HG03139 (cell line): ENCODE measurements around the gene BACE2.
"Not testable (repeated sequence)": the region's sequence is repeated elsewhere in the genome, so short reads cannot be mapped to it uniquely, and the experiment has no call there.

Experiments
- ATAC-seq: cut with Tn5 transposase; IDR thresholded peaks from one replicate; pipeline ENCODE4 v1.9.1; 2021; ENCODE audit not compliant: unreplicated experiment

The BACE2 gene

DNA sequence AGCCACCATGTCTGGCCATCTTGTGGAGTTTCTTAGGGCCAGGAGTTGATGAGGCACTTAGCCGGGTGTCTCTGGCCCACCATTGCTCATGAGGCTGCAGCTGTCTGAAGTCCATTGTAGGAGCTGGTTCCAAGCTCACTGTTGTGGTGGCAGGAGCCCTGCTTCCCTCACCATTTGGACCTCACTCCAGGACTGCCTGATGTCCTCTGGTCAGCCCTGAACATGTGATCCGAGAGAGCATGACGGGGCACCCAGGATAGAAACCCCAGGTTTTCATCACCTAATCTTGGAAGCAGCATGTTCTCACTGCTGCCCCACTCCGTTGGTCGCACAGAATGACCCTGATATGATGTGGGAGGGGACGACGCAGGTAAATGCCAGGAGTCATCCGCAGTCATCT is 92.5 kb downstream of the BACE2 start:
- ATAC-seq, result no peak

DNA sequence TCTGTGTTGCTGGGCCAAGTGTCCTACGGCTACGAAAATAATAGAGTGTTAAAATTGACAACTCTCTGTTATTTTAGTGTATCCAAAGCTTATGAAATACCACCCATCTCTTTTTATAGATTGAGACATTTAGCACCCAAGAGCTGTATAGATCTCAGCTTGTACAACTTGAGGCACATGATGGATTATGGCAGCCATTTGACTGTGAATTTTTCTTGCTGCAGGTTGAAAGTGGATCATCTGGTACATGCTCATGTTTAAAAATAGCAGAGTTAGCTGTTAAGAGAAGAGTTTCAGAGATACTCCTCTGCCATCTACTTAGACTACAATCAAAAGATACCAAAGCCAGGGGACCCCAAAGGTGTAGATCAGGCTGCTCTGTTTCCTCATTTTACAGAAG is 99.4 kb downstream of the BACE2 start:
- ATAC-seq, result no peak

DNA sequence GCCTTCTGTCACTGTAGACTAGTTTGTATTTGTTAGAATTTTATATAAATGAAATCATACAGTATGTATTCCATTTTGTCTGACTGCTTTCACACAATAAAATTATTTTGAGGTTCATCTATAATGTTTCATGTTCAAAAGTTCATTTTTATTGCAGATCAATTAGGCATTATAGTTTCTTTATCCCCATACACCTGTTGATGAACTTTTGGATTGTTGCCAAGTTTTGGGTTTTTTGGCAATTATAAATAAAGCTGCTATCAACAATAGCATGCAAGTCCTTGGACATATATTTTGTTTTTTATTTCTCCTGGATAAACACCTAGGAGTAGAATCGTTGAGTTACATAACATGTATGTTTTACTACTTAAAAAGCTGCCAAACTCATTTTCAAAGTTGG is 101.6 kb downstream of the BACE2 start:
- ATAC-seq, result no peak

DNA sequence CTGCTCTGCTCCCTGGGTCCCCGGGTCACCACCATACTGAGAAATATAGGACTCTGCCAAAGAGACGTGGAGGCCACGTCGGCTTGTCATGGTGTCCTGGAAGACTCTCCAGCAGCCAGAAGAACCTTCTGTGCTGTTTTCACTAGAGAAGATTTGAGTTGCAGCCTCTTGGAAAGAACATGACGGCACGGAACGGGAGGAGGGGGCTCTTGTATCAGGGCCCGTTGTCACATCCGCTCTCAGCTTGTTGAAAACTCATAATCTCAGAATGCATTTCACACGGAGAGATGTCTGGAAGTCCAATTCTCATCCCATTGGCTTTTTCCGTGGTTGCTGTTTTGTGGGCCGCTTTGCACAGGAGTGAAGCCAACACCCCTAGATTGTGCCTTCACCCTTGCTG is 109.2 kb downstream of the BACE2 start:
- ATAC-seq, result no peak

DNA sequence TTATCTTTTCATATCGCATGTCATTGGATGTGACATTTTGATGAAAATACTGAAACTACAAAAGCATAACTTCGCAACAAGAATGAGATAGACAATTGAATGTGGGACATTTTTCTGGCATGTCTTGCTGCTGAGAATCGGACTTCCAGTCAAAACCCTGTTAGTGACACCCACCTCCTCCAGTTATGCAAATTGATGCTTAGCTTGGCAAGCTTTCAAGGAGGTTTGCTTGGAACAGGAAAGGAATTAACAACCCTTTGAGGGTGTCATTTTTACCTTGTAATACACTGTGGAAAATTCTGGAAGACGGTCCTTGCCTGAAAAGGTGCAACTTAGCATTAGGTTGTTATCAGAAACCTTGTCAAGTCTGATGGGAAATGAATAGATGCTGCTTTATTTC is 109.9 kb downstream of the BACE2 start:
- ATAC-seq, result no peak

DNA sequence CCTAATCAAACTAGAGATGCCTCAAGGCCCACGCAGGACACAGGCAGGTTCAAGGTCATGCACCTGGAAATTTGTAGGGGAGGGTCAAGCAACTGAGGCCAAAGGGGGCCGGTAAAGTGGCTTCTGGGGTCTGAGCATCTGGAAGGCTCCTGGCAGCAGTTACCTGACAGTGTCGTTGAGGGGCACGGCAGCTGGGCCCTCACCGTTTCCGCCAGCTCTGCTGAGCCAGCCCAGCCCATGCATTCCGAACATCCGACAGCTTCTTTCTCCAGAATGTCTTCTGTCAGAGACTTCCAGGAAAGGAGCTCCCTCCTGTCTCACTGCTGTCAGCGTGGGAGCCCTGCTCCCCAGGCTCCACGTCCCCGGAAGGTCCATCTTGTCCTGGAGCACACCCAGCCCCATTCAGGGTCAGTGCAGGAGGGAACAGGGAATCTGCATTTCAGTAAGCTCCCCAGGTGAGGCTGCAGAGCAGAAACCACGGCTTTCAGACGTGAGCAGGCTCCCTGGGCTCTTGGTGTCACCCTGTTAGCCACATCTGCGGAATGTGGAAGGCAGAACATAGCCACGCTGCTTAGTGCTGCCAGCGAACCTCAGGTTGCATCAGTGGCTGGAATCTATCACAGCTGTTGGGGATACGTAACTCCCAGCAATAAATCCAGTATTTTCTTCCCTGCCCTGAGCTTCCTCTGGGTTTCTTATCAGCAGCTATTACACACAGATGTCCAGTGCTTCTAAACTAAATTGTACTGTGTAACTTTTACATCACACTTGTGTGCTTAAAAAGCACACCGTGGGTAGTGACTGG is 112.4 kb downstream of the BACE2 start:
- ATAC-seq, result no peak

GRCh38 chr21:41282412-41282811 is 114.5 kb downstream of the BACE2 start:
- ATAC-seq, result no peak

GRCh38 chr21:41283211-41283818 is 115.4 kb downstream of the BACE2 start:
- ATAC-seq, result no peak

DNA sequence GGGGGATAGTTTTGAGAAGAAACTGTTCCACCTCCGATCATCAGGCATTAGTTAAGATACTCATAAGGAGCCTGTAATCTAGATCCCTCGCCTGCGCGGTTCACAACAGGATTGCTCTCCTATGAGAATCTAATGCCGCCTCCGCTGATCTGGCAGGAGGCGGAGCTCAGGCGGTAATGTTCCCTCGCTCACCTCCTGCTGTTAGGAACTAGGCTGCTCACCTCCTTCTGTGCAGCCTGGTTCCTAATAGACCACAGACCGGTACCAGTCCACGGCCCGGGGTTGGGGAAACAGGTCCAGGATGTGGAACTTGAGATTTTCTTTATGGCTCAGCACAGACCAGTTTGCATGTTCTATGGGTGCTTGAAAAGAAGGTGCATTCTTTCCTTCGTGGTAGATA is 121.5 kb downstream of the BACE2 start:
- ATAC-seq, result no peak

GRCh38 chr21:41290106-41290799 is 122.3 kb downstream of the BACE2 start:
- ATAC-seq, result no peak

GRCh38 chr21:41294548-41295231 is 126.7 kb downstream of the BACE2 start:
- ATAC-seq, result no peak

DNA sequence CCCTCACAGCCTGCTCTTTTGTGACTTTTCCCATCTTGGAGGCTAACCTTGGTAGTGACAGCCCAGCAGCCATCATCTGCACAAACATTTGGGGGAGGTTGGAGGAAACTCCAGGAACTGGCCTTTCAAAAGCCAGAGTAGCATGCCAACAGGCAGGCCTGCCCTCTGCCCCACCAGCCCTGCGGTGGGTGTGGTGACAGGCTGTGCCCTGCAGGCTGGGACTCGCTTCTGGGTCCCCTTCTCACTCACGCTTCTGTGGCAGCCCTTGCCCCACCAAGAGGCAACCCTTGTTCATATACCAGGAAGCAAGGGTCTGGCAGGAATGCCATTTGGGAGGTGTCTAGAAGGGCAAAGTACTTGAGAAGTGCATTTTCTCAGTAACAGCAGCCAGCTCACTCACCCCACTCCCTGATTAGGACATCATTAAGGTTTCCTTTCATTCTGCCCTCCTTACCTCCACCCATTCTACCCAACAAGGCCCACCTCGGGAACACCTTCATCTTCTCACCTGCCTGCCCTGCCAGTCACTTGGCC is 127.8 kb downstream of the BACE2 start:
- no peak for ATAC-seq

- ATAC-seq, result no peak
Measured at GRCh38 chr21:41302976-41303375, 135.0 kb downstream of the BACE2 start.

DNA sequence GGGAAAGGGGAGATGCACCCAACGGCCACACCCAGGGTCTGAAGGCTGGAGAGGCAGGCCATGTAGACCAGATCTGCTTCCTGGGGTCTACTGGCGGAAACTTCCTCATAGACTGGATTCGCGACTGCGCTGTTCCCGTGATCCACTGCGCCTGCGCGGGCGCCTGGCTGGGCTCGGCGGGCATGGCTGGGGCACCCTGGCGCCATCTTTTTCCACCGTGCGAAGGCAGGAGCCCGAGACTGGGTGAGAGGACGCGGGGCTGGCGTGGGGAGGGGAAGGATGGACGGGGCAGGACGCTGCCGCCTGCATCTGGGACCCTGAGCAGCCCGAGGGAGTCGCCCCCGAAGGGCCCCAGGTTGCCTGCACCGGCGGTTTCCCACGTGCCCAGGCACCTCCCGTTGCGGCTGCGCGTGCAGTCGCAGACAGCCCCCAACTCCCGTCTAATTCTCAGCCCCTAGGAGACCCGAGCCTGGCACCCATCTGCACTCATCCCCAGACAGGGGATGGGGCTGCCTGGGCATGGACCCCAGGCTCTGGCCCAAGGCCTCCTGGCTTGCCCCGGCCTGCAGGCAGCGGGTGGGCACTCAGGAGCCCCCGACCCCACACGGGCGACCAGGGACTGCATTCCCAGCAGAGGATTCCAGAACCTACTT is 136.2 kb downstream of the BACE2 start:
- ATAC-seq, result no peak

DNA sequence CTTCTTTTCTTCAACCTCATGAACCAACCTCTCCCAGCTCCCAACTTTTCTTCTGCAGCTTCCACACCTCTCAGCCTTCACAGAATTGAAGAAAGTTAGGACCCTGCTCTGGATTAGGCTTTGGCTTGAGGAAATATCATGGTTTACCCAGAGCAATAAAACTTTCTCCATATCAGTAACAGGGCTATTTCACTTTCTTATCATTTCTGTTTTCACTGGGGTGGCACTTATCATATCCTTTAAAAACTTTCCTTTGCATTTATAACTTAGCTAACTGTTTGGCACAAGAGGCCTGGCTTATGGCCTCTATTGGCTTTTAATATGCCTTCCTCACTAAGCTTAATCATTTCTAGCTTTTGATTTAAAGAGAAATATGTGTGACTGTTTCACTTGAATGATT is 139.3 kb downstream of the BACE2 start:
- ATAC-seq, result no peak

- not testable (repeated sequence) for ATAC-seq
Measured at GRCh38 chr21:41313285-41314164, 145.6 kb downstream of the BACE2 start.

DNA sequence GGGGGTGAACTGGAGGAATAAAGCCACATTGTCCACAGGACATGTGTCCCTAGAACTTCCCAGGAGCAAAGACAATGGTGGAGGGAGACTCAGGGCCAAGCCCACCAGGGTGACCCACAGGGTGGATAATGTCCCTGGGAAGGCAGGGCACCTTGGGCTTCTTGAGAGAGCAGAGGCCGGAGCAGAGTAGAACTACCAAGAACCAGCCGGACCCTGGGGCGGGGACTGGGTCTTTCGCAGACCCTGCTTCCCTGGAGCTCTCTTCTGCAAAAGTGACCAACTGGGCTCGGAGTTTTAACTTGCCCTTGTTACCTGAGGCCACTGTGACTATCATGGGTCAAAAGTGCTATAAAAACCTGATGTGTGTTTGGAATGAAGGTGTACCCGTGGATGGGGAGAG is 147.8 kb downstream of the BACE2 start:
- no peak for ATAC-seq

DNA sequence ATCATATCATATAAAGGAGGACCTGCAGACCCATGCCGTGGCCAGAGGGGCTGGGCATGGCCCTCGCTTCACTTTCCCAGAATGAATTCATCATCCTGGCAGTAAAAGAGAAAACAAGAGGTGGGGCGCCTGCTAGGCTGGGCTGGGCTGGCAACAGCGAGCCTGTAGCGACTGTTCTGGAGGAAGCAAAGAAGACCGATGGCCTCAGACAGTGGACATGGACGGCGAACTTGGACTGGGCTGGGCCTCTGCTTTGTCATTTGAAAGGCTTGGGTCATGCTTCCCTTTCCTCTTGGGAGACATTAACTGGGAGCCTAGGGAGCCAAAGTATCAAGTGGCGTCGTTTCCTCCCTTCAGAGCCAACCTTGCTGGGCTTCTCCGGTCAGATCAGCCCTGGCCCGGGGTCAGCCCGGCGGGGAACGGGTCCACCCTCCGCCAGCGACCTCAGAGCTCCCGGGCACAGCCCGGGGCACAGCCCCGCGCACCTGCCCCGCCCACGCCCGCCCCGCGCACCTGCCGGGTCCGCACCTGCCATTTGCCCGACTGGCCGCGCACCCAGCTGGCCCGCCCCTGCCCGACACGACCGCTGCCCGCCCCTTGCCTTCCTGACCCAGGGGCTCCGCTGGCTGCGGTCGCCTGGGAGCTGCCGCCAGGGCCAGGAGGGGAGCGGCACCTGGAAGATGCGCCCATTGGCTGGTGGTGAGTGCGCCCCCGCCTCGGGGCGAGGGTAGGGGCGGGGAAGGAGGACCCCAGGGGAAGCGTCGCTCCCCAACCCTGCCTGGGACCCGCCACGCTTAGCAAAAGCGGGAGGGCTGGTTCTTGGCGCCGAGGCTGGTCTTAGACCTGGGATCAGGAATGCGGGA is 148.5 kb downstream of the BACE2 start, which contains the start of gene FAM3B:
FAM3B (plus strand) TSS at position 602 of the 863 bp plus-strand sequence; CDS start at position 681, 79 bp downstream.
- ATAC-seq, result no peak

- no peak for ATAC-seq
Measured at GRCh38 chr21:41317063-41317392, 149.1 kb downstream of the BACE2 start.
